ENCODE results near the gene ADGRG3. TPM values are rescaled to one million over a fixed set of nuclear protein-coding genes. Genes with fewer than 3 reads are reported as not detected.

Gene ADGRG3
- total and polyA plus RNA-seq, 2 of the 8 experiments (the other 6 are each of a cell fraction or from before 2014, with no cell fraction given), result 0.28 to 0.98 TPM

DNA sequence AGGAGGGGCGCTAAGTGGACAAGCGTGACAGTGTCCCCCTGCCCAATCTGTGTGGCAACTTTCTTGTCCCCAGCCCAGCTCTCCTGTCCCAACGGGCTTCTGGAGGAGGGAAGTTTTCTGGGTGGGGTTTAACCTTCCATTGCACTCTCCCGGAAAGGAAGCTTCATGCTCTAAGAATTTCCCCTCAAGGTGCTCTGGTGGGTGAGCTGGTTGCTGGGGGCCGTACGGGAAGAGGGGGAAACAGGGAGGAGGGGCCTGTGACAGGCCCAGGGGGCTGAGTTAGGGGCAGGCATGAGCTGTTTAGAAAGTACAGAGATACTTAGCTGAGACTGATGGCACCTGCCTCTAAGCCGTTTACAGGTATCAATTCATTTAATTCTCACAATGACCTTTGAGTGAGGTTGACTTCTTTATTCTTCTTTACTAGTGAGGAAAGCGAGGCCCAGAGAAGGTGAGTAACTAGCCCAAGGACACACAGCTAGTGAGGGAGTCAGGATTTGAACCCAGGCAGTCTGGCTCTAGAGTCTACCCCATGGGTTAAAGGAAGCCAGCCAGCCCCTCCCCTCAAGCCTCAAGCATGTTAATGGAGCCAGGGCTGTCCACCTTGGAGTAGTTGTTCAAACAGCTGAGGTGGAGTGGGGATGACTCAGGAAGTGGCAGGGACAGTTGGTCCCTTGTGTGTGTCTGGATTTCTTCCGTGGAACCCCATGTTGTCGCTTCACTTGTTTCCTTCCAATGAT is 20.8 kb upstream of the ADGRG3 start:
- Histone ChIP-seq H3K4me2 (ENCODE audit: insufficient read depth in 1 of 2, low read depth in 2 of 2, low read length in 2 of 2) (no peak overlapping the region), H3K14ac (ENCODE audit: insufficient read length) (no peak overlapping the region), H3K79me1 (ENCODE audit: low read depth, low read length) (no peaks in the 10 kb centered on the region), H4K5ac (ENCODE audit: insufficient read length, low read depth, low read length) (no peak overlapping the region), H3K4ac (replicated peaks; ENCODE audit: insufficient read length, low read depth, low read length) (no peak overlapping the region), H3K9ac (replicated peaks in 1 of 4; ENCODE audit: extremely low read depth in 1 of 4, low read depth in 3 of 4, low read length in 3 of 4) (no peak overlapping the region; a peak in 1 of 7 replicates), H4K8ac (ENCODE audit: extremely low read depth, insufficient read depth, low read length) (no peak overlapping the region), H2AK5ac (ENCODE audit: low read depth, low read length) (no peak overlapping the region), H2BK20ac (ENCODE audit: low read length) (no peak overlapping the region), H4K91ac (replicated peaks; ENCODE audit: insufficient read length, low read length) (no peak overlapping the region), H3K27ac (ENCODE audit: low read depth, low read length) (no peak overlapping the region), H3K36me3 (ENCODE audit: control insufficient read depth in 2 of 4, insufficient read depth in 4 of 4, low read length in 3 of 4) (no peaks in the 10 kb centered on the region; a peak in 1 of 8 replicates), H3K4me3 (ENCODE audit: extremely low read depth in 1 of 4, insufficient read depth in 2 of 4, low read depth in 3 of 4, low read length in 4 of 4) (no peak overlapping the region), H3K4me1 (replicated peaks in 1 of 4; ENCODE audit: control insufficient read depth in 3 of 4, insufficient read depth in 4 of 4, low read length in 3 of 4) (no peaks in the 10 kb centered on the region; a peak in 3 of 7 replicates), H3K18ac (ENCODE audit: extremely low read depth, low read length) (no peak overlapping the region), H4K20me1 (replicated peaks in 1 of 2; ENCODE audit: control insufficient read depth in 1 of 2, insufficient read depth in 2 of 2, low read length in 2 of 2) (peaks cover 0 to 9% of the 10 kb centered on the region in 2 experiments), H2BK120ac (replicated peaks; ENCODE audit: low read depth, low read length) (no peak overlapping the region), H3K23me2 (ENCODE audit: low read depth, low read length) (no peaks in the 10 kb centered on the region; the same call in 1 of the 2 replicates), H2BK15ac (ENCODE audit: low read length) (no peak overlapping the region), H2BK5ac (ENCODE audit: low read depth, low read length) (no peak overlapping the region), H3K23ac (ENCODE audit: insufficient read length) (no peak overlapping the region), H3K9me3 (ENCODE audit: insufficient read depth in 2 of 2, low read depth in 1 of 2, low read length in 1 of 2) (no peaks in the 10 kb centered on the region; a peak in 2 of 4 replicates), H3K79me2 (ENCODE audit: control insufficient read depth in 1 of 2, insufficient read depth in 2 of 2, low read length in 2 of 2) (no peaks in the 10 kb centered on the region), H3K27me3 (replicated peaks in 1 of 4; ENCODE audit: control insufficient read depth in 3 of 4, extremely low read depth in 1 of 4, insufficient read depth in 3 of 4, low read length in 3 of 4) (0 out of 7 replicates have a peak, but pooled peaks cover 0 to 3% (median 0%) of the 10 kb centered on the region in 4 experiments), H3K56ac (replicated peaks; ENCODE audit: insufficient read length, low read depth, low read length) (no peak overlapping the region), H2AFZ (ENCODE audit: low read length) (no peak overlapping the region), H2BK12ac (ENCODE audit: low read depth, low read length) (no peak overlapping the region)
- TF ChIP-seq ASH2L (IDR thresholded peaks at IDR 0.05; ENCODE audit: low read length), result no peak
- no peak for TF ChIP-seq SP4 (IDR thresholded peaks at IDR 0.05; ENCODE audit: low read length)
- TF ChIP-seq TAF7 (optimal IDR thresholded peaks at IDR 0.05; ENCODE audit: borderline replicate concordance, low read depth, low read length), result no peak
- no peak for TF ChIP-seq HDAC6 (IDR thresholded peaks at IDR 0.05; ENCODE audit: low read depth, low read length)
- CTCF ChIA-PET (ENCODE audit: partially characterized antibody), result interaction anchor here (0.7 to 6.6 kb wide), 19 partner anchors 11 to 497 kb away, joined by 3 to 122 read pairs (median 44); partner anchors contain the start of genes ADGRG1, ADGRG3 and DRC7
- FAIRE-seq (no peak), DNase-seq (ENCODE audit: low read depth in 1 of 2, low spot score in 2 of 2) (no peak)
- POLR2A ChIA-PET (ENCODE audit: partially characterized antibody), result no interaction called here
- WGBS, 2 experiments (ENCODE audit: extremely low coverage in 1 of 2, insufficient coverage in 1 of 2, insufficient read length in 1 of 2, insufficient replicate concordance in 2 of 2, low coverage in 1 of 2, low lambda C conversion rate in 2 of 2, missing lambda C conversion rate in 1 of 2), result 85% methylated on average over 10 of the region's 10 CpGs; no CpG with 5 or more reads in 1 of the 2 experiments
